ENCODE measurements around the gene PTBP1. TPM values are rescaled to one million over a fixed set of nuclear protein-coding genes. Genes with fewer than 3 reads are reported as not detected.

The PTBP1 gene
- total and polyA plus RNA-seq, 4 donors: 51.3 to 152 (median 114) TPM

GRCh38 chr19:807627-808422 is 10.6 kb downstream of the PTBP1 start:
- WGBS (ENCODE audit: insufficient coverage): 86% methylated on average over 39 of the region's 44 CpGs
- DNase-seq (ENCODE audit: low read depth in 4 of 6, low spot score in 6 of 6): no peak
- H3K9me3 ChIP-seq (ENCODE audit: control insufficient read depth, insufficient read depth, low read length): no peaks in the 10 kb centered on the region
- H3K27me3 ChIP-seq (ENCODE audit: control insufficient read depth, insufficient read depth, low read length): no peaks in the 10 kb centered on the region
- H3K4me1 ChIP-seq (ENCODE audit: control insufficient read depth, insufficient read depth, low read length): peaks cover 11% of the 10 kb centered on the region
- peaks cover 95% of the 10 kb centered on the region for H3K36me3 ChIP-seq (ENCODE audit: control insufficient read depth, insufficient read depth, low read length)
- no peak overlapping the region for H3K4me3 ChIP-seq (ENCODE audit: low read depth, low read length)
- H3K27ac ChIP-seq (ENCODE audit: low read depth, low read length): no peak overlapping the region

GRCh38 chr19:808423-808775 is 11.1 kb downstream of the PTBP1 start:
- DNase-seq (ENCODE audit: low read depth in 4 of 6, low spot score in 6 of 6): no peak
- H3K27ac ChIP-seq (ENCODE audit: low read depth, low read length): no peak overlapping the region
- peaks cover 5% of the 10 kb centered on the region for H3K4me1 ChIP-seq (ENCODE audit: control insufficient read depth, insufficient read depth, low read length)
- no peaks in the 10 kb centered on the region for H3K27me3 ChIP-seq (ENCODE audit: control insufficient read depth, insufficient read depth, low read length)
- 90% methylated on average over 21 of the region's 26 CpGs for WGBS (ENCODE audit: insufficient coverage)
- H3K4me3 ChIP-seq (ENCODE audit: low read depth, low read length): no peak overlapping the region
- no peaks in the 10 kb centered on the region for H3K9me3 ChIP-seq (ENCODE audit: control insufficient read depth, insufficient read depth, low read length)
- H3K36me3 ChIP-seq (ENCODE audit: control insufficient read depth, insufficient read depth, low read length): peaks cover 95% of the 10 kb centered on the region

- no peaks in the 10 kb centered on the region for H3K9me3 ChIP-seq (ENCODE audit: control insufficient read depth, insufficient read depth, low read length)
- H3K27ac ChIP-seq (ENCODE audit: low read depth, low read length): no peak overlapping the region
- H3K27me3 ChIP-seq (ENCODE audit: control insufficient read depth, insufficient read depth, low read length): no peaks in the 10 kb centered on the region
- no peak for DNase-seq (ENCODE audit: low read depth in 4 of 6, low spot score in 6 of 6)
- WGBS (ENCODE audit: insufficient coverage): 78% methylated on average over 22 of the region's 30 CpGs
- H3K4me1 ChIP-seq (ENCODE audit: control insufficient read depth, insufficient read depth, low read length): no peaks in the 10 kb centered on the region
- peaks cover 95% of the 10 kb centered on the region for H3K36me3 ChIP-seq (ENCODE audit: control insufficient read depth, insufficient read depth, low read length)
- no peak overlapping the region for H3K4me3 ChIP-seq (ENCODE audit: low read depth, low read length)
Measured at GRCh38 chr19:810077-810855, 13.0 kb downstream of the PTBP1 start.

GRCh38 chr19:810883-811489 is 13.7 kb downstream of the PTBP1 start:
- no peak for DNase-seq (ENCODE audit: low read depth in 4 of 6, low spot score in 6 of 6)
- Histone ChIP-seq H3K27ac (ENCODE audit: low read depth, low read length) (no peak overlapping the region), H3K9me3 (ENCODE audit: control insufficient read depth, insufficient read depth, low read length) (no peaks in the 10 kb centered on the region), H3K4me3 (ENCODE audit: low read depth, low read length) (no peak overlapping the region), H3K27me3 (ENCODE audit: control insufficient read depth, insufficient read depth, low read length) (no peaks in the 10 kb centered on the region), H3K36me3 (ENCODE audit: control insufficient read depth, insufficient read depth, low read length) (peaks cover 95% of the 10 kb centered on the region), H3K4me1 (ENCODE audit: control insufficient read depth, insufficient read depth, low read length) (no peaks in the 10 kb centered on the region)
- WGBS (ENCODE audit: insufficient coverage): 92% methylated on average over 11 of the region's 25 CpGs

GRCh38 chr19:811506-812048 is 14.3 kb downstream of the PTBP1 start:
- H3K27ac ChIP-seq (ENCODE audit: low read depth, low read length): no peak overlapping the region
- H3K9me3 ChIP-seq (ENCODE audit: control insufficient read depth, insufficient read depth, low read length): no peaks in the 10 kb centered on the region
- 95% methylated on average over 13 of the region's 20 CpGs for WGBS (ENCODE audit: insufficient coverage)
- no peaks in the 10 kb centered on the region for H3K4me1 ChIP-seq (ENCODE audit: control insufficient read depth, insufficient read depth, low read length)
- no peaks in the 10 kb centered on the region for H3K27me3 ChIP-seq (ENCODE audit: control insufficient read depth, insufficient read depth, low read length)
- H3K4me3 ChIP-seq (ENCODE audit: low read depth, low read length): no peak overlapping the region
- DNase-seq (ENCODE audit: low read depth in 4 of 6, low spot score in 6 of 6): no peak
- peaks cover 95% of the 10 kb centered on the region for H3K36me3 ChIP-seq (ENCODE audit: control insufficient read depth, insufficient read depth, low read length)

GRCh38 chr19:812049-812746 is 14.9 kb downstream of the PTBP1 start:
- Histone ChIP-seq H3K27me3 (ENCODE audit: control insufficient read depth, insufficient read depth, low read length) (no peaks in the 10 kb centered on the region), H3K36me3 (ENCODE audit: control insufficient read depth, insufficient read depth, low read length) (peaks cover 91% of the 10 kb centered on the region)
- 78% methylated on average over 55 of the region's 80 CpGs for WGBS (ENCODE audit: insufficient coverage)

GRCh38 chr19:812747-813218 is 15.5 kb downstream of the PTBP1 start:
- Histone ChIP-seq H3K4me3 (ENCODE audit: low read depth, low read length) (no peak overlapping the region), H3K27me3 (ENCODE audit: control insufficient read depth, insufficient read depth, low read length) (no peaks in the 10 kb centered on the region), H3K36me3 (ENCODE audit: control insufficient read depth, insufficient read depth, low read length) (peaks cover 89% of the 10 kb centered on the region), H3K27ac (ENCODE audit: low read depth, low read length) (no peak overlapping the region), H3K9me3 (ENCODE audit: control insufficient read depth, insufficient read depth, low read length) (no peaks in the 10 kb centered on the region), H3K4me1 (ENCODE audit: control insufficient read depth, insufficient read depth, low read length) (no peaks in the 10 kb centered on the region)
- no peak for DNase-seq (ENCODE audit: low read depth in 4 of 6, low spot score in 6 of 6)
- WGBS (ENCODE audit: insufficient coverage): 82% methylated on average over 66 of the region's 72 CpGs

More at GRCh38 chr19:812049-812746, 14.9 kb downstream of the PTBP1 start:
- no peak overlapping the region for H3K4me3 ChIP-seq (ENCODE audit: low read depth, low read length)
- DNase-seq (ENCODE audit: low read depth in 4 of 6, low spot score in 6 of 6): peak in 1 of 6 donors; percentile 25
- no peaks in the 10 kb centered on the region for H3K4me1 ChIP-seq (ENCODE audit: control insufficient read depth, insufficient read depth, low read length)
- H3K27ac ChIP-seq (ENCODE audit: low read depth, low read length): no peak overlapping the region
- no peaks in the 10 kb centered on the region for H3K9me3 ChIP-seq (ENCODE audit: control insufficient read depth, insufficient read depth, low read length)

GRCh38 chr19:813219-814151 is 16.2 kb downstream of the PTBP1 start:
- WGBS (ENCODE audit: insufficient coverage): 93% methylated on average over 76 of the region's 87 CpGs
- H3K4me3 ChIP-seq (ENCODE audit: low read depth, low read length): no peak overlapping the region
- no peaks in the 10 kb centered on the region for H3K4me1 ChIP-seq (ENCODE audit: control insufficient read depth, insufficient read depth, low read length)
- no peak for DNase-seq (ENCODE audit: low read depth in 4 of 6, low spot score in 6 of 6)
- H3K9me3 ChIP-seq (ENCODE audit: control insufficient read depth, insufficient read depth, low read length): no peaks in the 10 kb centered on the region
- H3K36me3 ChIP-seq (ENCODE audit: control insufficient read depth, insufficient read depth, low read length): peaks cover 85% of the 10 kb centered on the region
- no peaks in the 10 kb centered on the region for H3K27me3 ChIP-seq (ENCODE audit: control insufficient read depth, insufficient read depth, low read length)
- no peak overlapping the region for H3K27ac ChIP-seq (ENCODE audit: low read depth, low read length)
